Motor neuron (in vitro differentiated cells): ENCODE measurements around the gene RHEX. TPM values are rescaled to one million over a fixed set of nuclear protein-coding genes. Genes with fewer than 3 reads are reported as not detected.
"Not testable (repeated sequence)": the region's sequence is repeated elsewhere in the genome, so short reads cannot be mapped to it uniquely, and the experiment has no call there.

Experiments used
- ATAC-seq, 8 experiments: fragments of 200-7000 bp; cut with Tn5 transposase; replicated peaks in 6 of 8; 2 replicates each; pipeline ENCODE4 v1.8.0; 2021; ENCODE audit warnings: mild to moderate bottlenecking in 8 of 8, moderate library complexity in 8 of 8
- H3K27ac ChIP-seq, 2 donors: fragments of 250-450 bp; sonication (Bioruptor Pico); 2 replicates each; pipeline ENCODE4 v1.9.0; 2021; ENCODE audit warnings: antibody characterized with exemption in 2 of 2, mild to moderate bottlenecking in 2 of 2, moderate library complexity in 1 of 2
- H3K4me1 ChIP-seq, 2 donors: fragments of 250-450 bp; sonication (Bioruptor Pico); replicated peaks in 1 of 2; 2 replicates each; pipeline ENCODE4 v1.6.1; 2021; ENCODE audit warnings: antibody characterized with exemption in 2 of 2, mild to moderate bottlenecking in 2 of 2, moderate library complexity in 1 of 2
- H3K4me3 ChIP-seq, 5 donors: fragments of 250-450 bp; sonication (Bioruptor Pico); 2 replicates each; pipeline ENCODE4 v1.9.0; 2021; ENCODE audit warnings: antibody characterized with exemption in 5 of 5, mild to moderate bottlenecking in 5 of 5, moderate library complexity in 4 of 5
- whole genome bisulfite sequencing, 10 experiments: fragments of 450-650 bp; shearing (Covaris generic); methylation state at CpG; one replicate each; pipeline ENCODE4 v1.0.0; 2022; 5-methylcytosine and 5-hydroxymethylcytosine counted together
- in situ Hi-C, 9 experiments: fragments of 400-800 bp; cut with MboI; loops; one replicate each; pipeline ENCODE4 v1.15.0; 2021; ENCODE audit warnings: low sequenced_read_pairs in 9 of 9, low pct_unique_long_range_greater_than_20kb in 2 of 9; ENCODE audit not compliant: unreplicated experiment in 9 of 9
- total RNA-seq, 8 experiments: library from RNA; unstranded; fragments of 300-600 nt; gene quantifications; 2 replicates each; pipeline versions ENCODE4 v1.2.3 to v1.2.4, GENCODE V29; 2022

Gene RHEX
- total RNA-seq, 8 experiments from 2014 or later = 0.29 to 1.2 (median 0.87) TPM; not detected in 5

DNA sequence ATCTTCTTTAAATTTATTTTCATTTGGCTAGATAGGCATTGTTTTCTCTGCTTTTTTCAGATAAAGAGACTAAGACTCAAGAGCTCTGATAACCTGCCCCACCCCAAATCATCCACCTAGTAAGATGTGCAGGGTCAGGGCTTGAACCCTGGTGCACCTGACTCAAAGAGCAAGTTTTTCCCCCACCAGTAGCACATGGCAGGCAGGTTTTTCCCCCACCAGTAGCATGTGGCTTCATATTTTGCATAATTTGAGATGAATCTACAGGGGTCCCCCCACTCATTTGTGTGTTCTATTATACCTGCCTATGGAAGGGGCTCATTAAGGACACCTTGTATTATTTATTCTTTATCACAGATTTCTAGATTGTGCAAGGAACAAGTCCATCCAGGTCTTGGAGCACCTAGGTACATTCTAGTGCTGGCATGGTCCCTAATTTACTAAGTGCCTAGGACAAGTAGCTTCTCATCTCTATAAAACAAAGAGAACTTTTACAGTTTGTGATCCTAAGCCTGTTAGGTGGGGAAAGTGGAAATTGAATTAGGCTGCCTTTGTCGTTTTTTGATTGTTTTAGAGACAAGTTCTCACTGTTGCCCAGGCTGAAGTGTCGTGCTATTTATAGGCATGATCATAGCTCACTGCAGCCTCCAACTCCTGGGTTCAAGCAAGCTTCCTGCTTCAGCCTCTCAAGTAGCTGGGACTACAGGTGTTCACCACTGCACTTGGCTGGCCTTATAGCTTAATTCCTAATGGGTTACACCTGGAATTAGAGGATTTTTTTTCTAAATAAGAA is 16.1 kb upstream of the RHEX start:
- no peak for ATAC-seq
- WGBS, 10 experiments = 19 to 100% (median 60%) methylated on average over 1 to 2 of the region's 2 CpGs; no CpG with 5 or more reads in 2 of the 10 experiments
- Histone ChIP-seq H3K27ac (no peak overlapping the region), H3K4me1 (no peaks in the 10 kb centered on the region), H3K4me3 (no peak overlapping the region)
- in situ Hi-C loops = no loop called here

DNA sequence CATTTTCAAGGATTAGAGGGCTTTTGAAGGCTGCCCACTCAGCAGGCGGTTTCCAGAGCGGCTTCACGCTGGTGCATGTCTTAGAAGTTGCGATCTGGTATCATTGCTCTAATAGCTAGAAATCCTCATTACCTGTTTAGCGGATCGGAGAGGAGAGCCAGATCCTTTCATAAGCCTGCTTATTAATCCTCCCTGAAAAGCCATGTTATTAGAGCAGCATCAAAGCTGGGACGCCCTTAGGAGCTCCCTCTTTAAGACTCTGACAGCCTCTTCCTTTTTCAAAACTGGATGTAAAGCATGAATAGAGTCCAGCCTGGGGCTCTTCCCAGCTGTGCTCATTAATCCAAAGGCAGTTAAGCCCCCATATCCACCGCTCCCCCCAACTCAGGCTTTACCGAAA is 15.4 kb upstream of the RHEX start:
- no peak overlapping the region for H3K4me3 ChIP-seq
- in situ Hi-C loops = no loop called here
- no peak overlapping the region for H3K27ac ChIP-seq
- 50 to 100% (median 73%) methylated on average over 1 to 9 of the region's 9 CpGs; no CpG with 5 or more reads in 1 of the 10 experiments for WGBS, 10 experiments
- no peaks in the 10 kb centered on the region for H3K4me1 ChIP-seq
- ATAC-seq = no peak

DNA sequence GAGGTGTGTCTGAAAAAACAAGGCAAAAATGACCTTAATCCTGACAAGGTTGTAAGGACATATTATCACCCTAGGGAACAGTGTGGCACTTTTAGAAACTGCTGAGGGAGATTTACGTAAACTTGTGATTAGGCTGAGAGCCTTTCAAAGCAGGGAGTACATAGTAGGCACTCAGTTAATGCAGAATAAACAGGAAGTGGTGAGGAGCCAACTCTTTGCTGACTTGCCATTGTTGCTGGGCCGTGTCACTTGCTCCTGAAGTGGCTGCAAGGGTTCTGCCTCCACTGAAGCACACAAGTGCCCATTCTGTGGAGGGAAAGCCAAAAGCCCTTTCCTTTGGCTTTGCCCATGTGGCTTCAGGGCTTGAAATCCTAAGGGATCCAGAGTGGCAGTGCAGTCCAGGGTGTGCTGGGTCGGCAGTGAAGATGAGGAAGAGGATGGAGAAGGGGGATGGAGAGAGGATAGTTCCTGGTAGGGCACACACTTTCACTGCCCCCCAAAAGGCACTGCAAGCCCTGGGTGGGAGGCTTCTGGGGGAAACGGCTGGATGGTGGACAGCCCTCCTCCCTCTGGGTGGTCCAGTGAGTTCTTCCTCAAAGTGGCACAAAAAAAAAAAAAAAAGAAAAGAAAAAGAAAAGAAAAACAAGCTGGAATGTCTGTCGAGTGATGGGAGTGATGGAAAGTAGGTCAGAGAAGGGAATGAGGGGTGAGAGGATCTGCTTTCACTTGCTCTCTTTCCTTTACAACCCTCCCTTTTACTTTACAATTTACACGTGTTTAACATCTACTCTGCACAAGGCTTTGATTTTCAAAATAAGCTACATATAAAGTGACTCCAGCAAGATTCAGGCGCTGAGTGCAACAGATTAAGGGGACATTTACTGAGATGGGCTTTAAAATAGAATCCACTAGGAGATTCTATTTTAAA is 13.7 kb upstream of the RHEX start:
- no peak for ATAC-seq
- 10 to 68% (median 41%) methylated on average over 2 to 7 of the region's 7 CpGs for WGBS, 10 experiments
- Histone ChIP-seq H3K4me3 (no peak overlapping the region), H3K27ac (no peak overlapping the region), H3K4me1 (no peaks in the 10 kb centered on the region)
- in situ Hi-C loops = no loop called here

DNA sequence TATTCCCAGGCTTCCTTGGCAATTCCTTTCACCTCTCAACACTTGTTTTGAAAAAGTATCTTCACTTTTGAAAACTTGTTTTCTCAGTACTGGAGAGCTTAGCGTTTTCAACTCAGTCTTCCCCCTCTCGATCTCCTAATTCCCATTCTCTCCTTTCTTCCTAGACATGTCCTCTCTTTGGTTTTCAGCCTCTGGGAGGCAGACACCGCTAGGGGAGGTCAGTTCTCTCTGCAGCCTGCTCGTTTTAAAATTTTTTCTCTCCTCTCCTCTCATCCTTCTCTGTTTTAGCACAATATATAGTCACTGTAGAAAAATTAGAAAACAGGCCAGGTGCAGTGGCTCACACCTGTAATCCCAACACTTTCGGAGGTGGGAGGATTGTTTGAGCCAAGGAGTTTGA is 12.6 kb upstream of the RHEX start:
- H3K4me1 ChIP-seq = no peaks in the 10 kb centered on the region
- no peak for ATAC-seq
- WGBS, 10 experiments = 19 to 82% (median 39%) methylated on average over 3 to 5 of the region's 5 CpGs
- in situ Hi-C loops = no loop called here
- H3K4me3 ChIP-seq = no peak overlapping the region
- H3K27ac ChIP-seq = no peak overlapping the region

DNA sequence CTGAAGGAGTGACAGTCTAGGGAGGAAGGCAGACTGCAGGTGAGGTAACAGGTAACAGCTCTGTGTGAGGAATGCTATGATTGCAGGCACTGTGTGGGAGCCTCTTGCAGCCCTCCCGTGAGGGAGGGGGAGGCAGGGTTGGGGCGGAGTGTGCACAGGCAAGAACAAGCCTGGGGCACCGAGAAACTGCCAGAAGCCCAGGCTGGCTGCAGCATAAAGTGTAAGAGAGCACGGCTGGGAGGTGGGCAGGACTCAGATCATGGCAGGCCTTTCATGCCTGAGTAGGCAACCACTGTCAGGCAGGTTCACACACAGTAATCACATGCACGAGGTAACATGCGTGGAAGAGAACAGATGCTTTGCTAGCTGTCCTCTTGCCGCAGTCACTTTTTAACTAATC is 11.3 kb upstream of the RHEX start:
- peak; percentile 40 to 100 (median 98) for ATAC-seq
- Histone ChIP-seq H3K4me3 (no peak overlapping the region), H3K4me1 (no peaks in the 10 kb centered on the region), H3K27ac (no peak overlapping the region)
- in situ Hi-C loops = no loop called here
- WGBS, 10 experiments = 8 to 53% (median 28%) methylated on average over 2 to 7 of the region's 7 CpGs; no CpG with 5 or more reads in 3 of the 10 experiments

- in situ Hi-C loops = no loop called here
- H3K27ac ChIP-seq = no peak overlapping the region
- WGBS, 10 experiments = 0 to 85% (median 57%) methylated on average over 1 to 4 of the region's 4 CpGs; no CpG with 5 or more reads in 2 of the 10 experiments
- H3K4me3 ChIP-seq = no peak overlapping the region
- ATAC-seq = no peak
- H3K4me1 ChIP-seq = no peaks in the 10 kb centered on the region
Observed at GRCh38 chr1:206047271-206047670, 5.7 kb upstream of the RHEX start.

- WGBS, 10 experiments = 20 to 95% (median 85%) methylated on average over 1 to 6 of the region's 6 CpGs; no CpG with 5 or more reads in 2 of the 10 experiments
- ATAC-seq = no peak
Observed at GRCh38 chr1:206048582-206048981, 4.4 kb upstream of the RHEX start.

GRCh38 chr1:206049293-206049692 is 3.7 kb upstream of the RHEX start:
- no peak overlapping the region for H3K27ac ChIP-seq
- ATAC-seq = no peak
- no peak overlapping the region for H3K4me3 ChIP-seq
- no peaks in the 10 kb centered on the region for H3K4me1 ChIP-seq
- in situ Hi-C loops = no loop called here

More at GRCh38 chr1:206048582-206048981, 4.4 kb upstream of the RHEX start:
- Histone ChIP-seq H3K27ac (no peak overlapping the region), H3K4me1 (no peaks in the 10 kb centered on the region), H3K4me3 (no peak overlapping the region)
- in situ Hi-C loops = no loop called here

DNA sequence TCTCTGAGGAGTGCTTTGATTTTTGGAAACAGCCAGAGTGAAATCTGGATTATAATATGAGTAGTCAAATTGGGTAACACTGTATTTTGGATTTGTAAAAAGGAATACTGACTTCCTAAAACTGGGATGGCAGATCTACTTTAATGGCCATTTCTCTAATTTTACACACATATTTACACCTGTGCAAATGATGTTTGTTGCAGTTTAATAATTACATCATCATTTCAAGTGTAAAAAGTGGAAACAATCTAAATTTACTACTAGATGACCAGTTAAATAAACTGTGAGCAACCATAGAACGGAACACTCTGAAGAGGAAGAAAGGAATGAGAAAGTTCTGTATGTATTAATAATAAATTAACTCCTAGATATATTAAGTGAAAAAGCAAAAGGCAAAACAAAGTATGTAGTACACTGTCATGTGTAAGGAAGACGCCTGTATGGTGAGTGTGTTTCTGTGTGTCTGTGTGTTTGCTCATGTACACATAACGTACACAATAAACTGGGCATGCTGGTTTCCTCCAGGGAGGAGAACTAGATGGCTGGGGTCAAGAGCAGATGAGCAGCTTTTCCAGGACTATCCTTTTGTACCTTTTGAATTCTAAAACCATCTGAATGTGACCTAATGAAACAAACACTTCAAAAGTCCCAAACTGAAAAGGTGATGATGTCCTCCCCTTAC is 2.9 kb upstream of the RHEX start:
- Histone ChIP-seq H3K4me1 (no peaks in the 10 kb centered on the region), H3K27ac (no peak overlapping the region), H3K4me3 (no peak overlapping the region)
- WGBS, 10 experiments = 6 to 92% (median 81%) methylated on average over 2 to 3 of the region's 3 CpGs; no CpG with 5 or more reads in 1 of the 10 experiments
- ATAC-seq = no peak
- in situ Hi-C loops = no loop called here

GRCh38 chr1:206050655-206051235 is 2.2 kb upstream of the RHEX start:
- H3K4me3 ChIP-seq = no peak overlapping the region
- ATAC-seq = no peak
- in situ Hi-C loops = no loop called here
- no peaks in the 10 kb centered on the region for H3K4me1 ChIP-seq
- WGBS, 10 experiments = 60 to 92% (median 79%) methylated on average over 1 to 6 of the region's 6 CpGs; no CpG with 5 or more reads in 1 of the 10 experiments
- H3K27ac ChIP-seq = no peak overlapping the region

GRCh38 chr1:206052231-206052865 is 625 bp upstream of the RHEX start:
- H3K27ac ChIP-seq, H3K4me3 ChIP-seq, in situ Hi-C loops, ATAC-seq, H3K4me1 ChIP-seq: not testable (repeated sequence)
- WGBS, 10 experiments = 65 to 100% (median 84%) methylated on average over 1 to 3 of the region's 8 CpGs; no CpG with 5 or more reads in 3 of the 10 experiments

- in situ Hi-C loops, H3K27ac ChIP-seq, ATAC-seq, H3K4me3 ChIP-seq, H3K4me1 ChIP-seq: not testable (repeated sequence)
- 80 to 100% (median 90%) methylated on average over 1 to 4 of the region's 4 CpGs; no CpG with 5 or more reads in 2 of the 10 experiments for WGBS, 10 experiments
Observed at GRCh38 chr1:206053616-206054015, 643 bp downstream of the RHEX start.
